Measurements from ENCODE around the gene U2AF2.

The U2AF2 gene

GRCh38 chr19:55654868-55655647 lies at the start of gene U2AF2:
Gene U2AF2, plus strand, starts transcription at chr19:55655035. Its CDS starts 70 bp downstream, at chr19:55655105.
- peak; percentile 37 for DNase-seq

GRCh38 chr19:55605207-55605636 lies 49.6 kb upstream of the U2AF2 start:
- peak; percentile 90 for DNase-seq

- DNase-seq, result peak; percentile 26
Observed at GRCh38 chr19:55605637-55606470, 49.0 kb upstream of the U2AF2 start, which contains the start of gene ZNF865. Gene ZNF865, plus strand, starts transcription at chr19:55605647. Its CDS starts 7,972 bp downstream, at chr19:55613619.

- DNase-seq, result no peak
Observed at GRCh38 chr19:55606471-55606787, 48.4 kb upstream of the U2AF2 start.

- DNase-seq, result no peak
Observed at GRCh38 chr19:55606817-55607216, 48.0 kb upstream of the U2AF2 start.

- DNase-seq, result no peak
Observed at GRCh38 chr19:55609326-55609725, 45.5 kb upstream of the U2AF2 start.

- DNase-seq, result no peak
Observed at GRCh38 chr19:55611300-55611982, 43.4 kb upstream of the U2AF2 start.

GRCh38 chr19:55611983-55612645 lies 42.7 kb upstream of the U2AF2 start:
- no peak for DNase-seq

GRCh38 chr19:55613396-55613795 lies 41.4 kb upstream of the U2AF2 start:
- DNase-seq, result no peak

GRCh38 chr19:55613930-55614710 lies 40.7 kb upstream of the U2AF2 start:
- DNase-seq, result no peak

GRCh38 chr19:55614711-55615542 lies 39.9 kb upstream of the U2AF2 start:
- DNase-seq, result no peak

GRCh38 chr19:55615543-55616394 lies 39.1 kb upstream of the U2AF2 start:
- no peak for DNase-seq

GRCh38 chr19:55616395-55616875 lies 38.4 kb upstream of the U2AF2 start:
- DNase-seq, result no peak

- no peak for DNase-seq
Observed at GRCh38 chr19:55617426-55617825, 37.4 kb upstream of the U2AF2 start.

GRCh38 chr19:55618426-55618825 lies 36.4 kb upstream of the U2AF2 start:
- no peak for DNase-seq

GRCh38 chr19:55619286-55619685 lies 35.5 kb upstream of the U2AF2 start:
- DNase-seq, result no peak

GRCh38 chr19:55620410-55621204 lies 34.2 kb upstream of the U2AF2 start:
- no peak for DNase-seq

- no peak for DNase-seq
Observed at GRCh38 chr19:55621205-55621672, 33.6 kb upstream of the U2AF2 start.

- DNase-seq, result no peak
Observed at GRCh38 chr19:55621673-55622231, 33.1 kb upstream of the U2AF2 start.

All from SHP77 treated with DMSO at 0.1 percent for 48 hours (cell line).